ENCODE data around the gene SEC63.

Gene SEC63

GRCh38 chr6:107819964-107820337, 138.1 kb downstream of the SEC63 start:
- peak in 1 of 2 donors; percentile 28 for DNase-seq (ENCODE audit: low read depth in 1 of 2, low spot score in 1 of 2)

GRCh38 chr6:107819217-107819616, 138.8 kb downstream of the SEC63 start:
- DNase-seq (ENCODE audit: low read depth in 1 of 2, low spot score in 1 of 2), result peak in 1 of 2 donors; percentile 34

- no peak for DNase-seq (ENCODE audit: low read depth in 1 of 2, low spot score in 1 of 2)
Observed at GRCh38 chr6:107818272-107818671, 139.7 kb downstream of the SEC63 start.

GRCh38 chr6:107817784-107818183, 140.2 kb downstream of the SEC63 start:
- no peak for DNase-seq (ENCODE audit: low read depth in 1 of 2, low spot score in 1 of 2)

Data from activated CD4-positive, alpha-beta T cell treated with anti-CD3 and anti-CD28 coated beads, Interleukin-2, amount 50 U/mL, for 24 hours (primary cell).